ENCODE data around the gene C1QL1.

DNA sequence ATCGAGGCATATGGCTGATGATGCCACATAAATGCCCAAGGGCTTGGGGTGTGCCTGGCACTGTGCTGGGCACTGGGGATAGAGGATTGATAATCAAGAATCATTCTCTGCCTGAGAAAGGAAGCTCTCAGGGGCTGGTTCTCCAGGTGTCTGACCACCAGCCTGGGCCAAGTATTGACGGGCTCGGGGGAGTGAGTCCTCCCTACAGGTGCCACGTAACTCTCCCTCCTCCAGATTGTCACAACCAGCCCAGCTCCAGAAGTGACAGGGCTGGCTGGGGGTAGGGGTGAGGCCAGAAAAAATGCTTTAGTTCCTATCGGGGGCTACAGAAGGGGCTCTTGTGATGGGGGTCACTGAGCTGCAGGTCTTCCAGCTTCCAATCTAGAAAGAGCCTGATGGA is 10.7 kb upstream of the C1QL1 start:
- no peak for TF ChIP-seq POLR2AphosphoS5 (IDR thresholded peaks at IDR 0.05; ENCODE audit: low read depth, low read length)
- TF ChIP-seq SIN3A (IDR thresholded peaks at IDR 0.05; ENCODE audit: borderline replicate concordance, insufficient read depth, low read length) = no peak
- TF ChIP-seq, protein P1, sequence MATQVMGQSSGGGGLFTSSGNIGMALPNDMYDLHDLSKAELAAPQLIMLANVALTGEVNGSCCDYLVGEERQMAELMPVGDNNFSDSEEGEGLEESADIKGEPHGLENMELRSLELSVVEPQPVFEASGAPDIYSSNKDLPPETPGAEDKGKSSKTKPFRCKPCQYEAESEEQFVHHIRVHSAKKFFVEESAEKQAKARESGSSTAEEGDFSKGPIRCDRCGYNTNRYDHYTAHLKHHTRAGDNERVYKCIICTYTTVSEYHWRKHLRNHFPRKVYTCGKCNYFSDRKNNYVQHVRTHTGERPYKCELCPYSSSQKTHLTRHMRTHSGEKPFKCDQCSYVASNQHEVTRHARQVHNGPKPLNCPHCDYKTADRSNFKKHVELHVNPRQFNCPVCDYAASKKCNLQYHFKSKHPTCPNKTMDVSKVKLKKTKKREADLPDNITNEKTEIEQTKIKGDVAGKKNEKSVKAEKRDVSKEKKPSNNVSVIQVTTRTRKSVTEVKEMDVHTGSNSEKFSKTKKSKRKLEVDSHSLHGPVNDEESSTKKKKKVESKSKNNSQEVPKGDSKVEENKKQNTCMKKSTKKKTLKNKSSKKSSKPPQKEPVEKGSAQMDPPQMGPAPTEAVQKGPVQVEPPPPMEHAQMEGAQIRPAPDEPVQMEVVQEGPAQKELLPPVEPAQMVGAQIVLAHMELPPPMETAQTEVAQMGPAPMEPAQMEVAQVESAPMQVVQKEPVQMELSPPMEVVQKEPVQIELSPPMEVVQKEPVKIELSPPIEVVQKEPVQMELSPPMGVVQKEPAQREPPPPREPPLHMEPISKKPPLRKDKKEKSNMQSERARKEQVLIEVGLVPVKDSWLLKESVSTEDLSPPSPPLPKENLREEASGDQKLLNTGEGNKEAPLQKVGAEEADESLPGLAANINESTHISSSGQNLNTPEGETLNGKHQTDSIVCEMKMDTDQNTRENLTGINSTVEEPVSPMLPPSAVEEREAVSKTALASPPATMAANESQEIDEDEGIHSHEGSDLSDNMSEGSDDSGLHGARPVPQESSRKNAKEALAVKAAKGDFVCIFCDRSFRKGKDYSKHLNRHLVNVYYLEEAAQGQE (IDR thresholded peaks at IDR 0.05; ENCODE audit: insufficient read depth in 1 of 2, low read depth in 2 of 2, low read length in 2 of 2) = no peak
- no peak for TF ChIP-seq TAF1 (IDR thresholded peaks at IDR 0.05; ENCODE audit: borderline replicate concordance, insufficient read depth, low read length)
- no peak for TF ChIP-seq FOXP2 (optimal IDR thresholded peaks at IDR 0.05; ENCODE audit: borderline replicate concordance, extremely low read depth, extremely low read length, insufficient read depth)

Data from PFSK-1 (cell line).